ENCODE results near the gene PMP22. TPM values are rescaled to one million over a fixed set of nuclear protein-coding genes. Genes with fewer than 3 reads are reported as not detected.

PMP22 gene
- polyA plus RNA-seq, 1 donor (not counting 4 experiments of a cell fraction or from before 2014, with no cell fraction given), result 7.9 TPM

DNA sequence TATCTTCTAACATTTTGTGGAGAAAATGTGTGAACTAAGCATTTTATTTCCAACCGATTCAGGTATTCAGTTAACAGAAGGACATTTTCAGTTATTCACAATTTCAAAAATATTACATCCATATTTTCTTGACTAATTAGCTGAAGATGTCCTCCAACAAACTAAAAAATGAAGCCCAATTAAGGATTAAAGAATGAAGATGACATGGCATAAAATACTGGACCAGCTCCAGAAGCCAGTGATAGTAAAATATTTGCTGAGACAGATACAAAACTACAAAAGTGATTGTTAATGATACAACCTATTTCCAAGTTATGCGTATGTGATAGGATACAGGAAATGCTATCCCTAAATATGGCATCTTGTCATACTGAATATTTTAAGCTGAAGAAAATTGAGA, 48.6 kb downstream of the PMP22 start:
- Histone ChIP-seq H3K4me2 (ENCODE audit: control insufficient read depth, extremely low read depth, insufficient read depth, low read depth, low read length) (no peak overlapping the region), H3K79me2 (ENCODE audit: control insufficient read depth, insufficient read depth, low read length) (no peaks in the 10 kb centered on the region), H3K4me1 (ENCODE audit: control insufficient read depth, extremely low read depth, insufficient read depth, low read length) (no peaks in the 10 kb centered on the region), H3K9ac (ENCODE audit: control insufficient read depth, extremely low read depth, insufficient read depth, low read length) (no peak overlapping the region), H4K20me1 (ENCODE audit: control insufficient read depth, extremely low read depth, insufficient read depth, low read length) (no peaks in the 10 kb centered on the region), H3K9me1 (ENCODE audit: control insufficient read depth, extremely low read depth, insufficient read depth, low read length) (no peaks in the 10 kb centered on the region), H3K27me3 (ENCODE audit: control insufficient read depth, extremely low read depth, insufficient read depth, low read length) (no peaks in the 10 kb centered on the region), H3K36me3 (ENCODE audit: control insufficient read depth in 2 of 2, extremely low read depth in 1 of 2, insufficient read depth in 2 of 2, low read length in 2 of 2) (no peaks in the 10 kb centered on the region), H3K9me3 (ENCODE audit: control insufficient read depth, low read depth, low read length) (no peaks in the 10 kb centered on the region), H3K4me3 (ENCODE audit: control insufficient read depth in 2 of 3, extremely low read depth in 1 of 3, insufficient read depth in 2 of 3, low read depth in 1 of 3, low read length in 3 of 3) (no peak overlapping the region), H3K27ac (ENCODE audit: control insufficient read depth, insufficient read depth, low read length) (no peak overlapping the region), H2AFZ (ENCODE audit: control insufficient read depth, low read length) (no peak overlapping the region)
- no peak for FAIRE-seq
- dilution Hi-C loops (cut with MboI; ENCODE audit: extremely low pct_ligation_motif_present, low sequenced_read_pairs), result no loop called here
- no peak for DNase-seq (ENCODE audit: low read depth, low spot score)
- TF ChIP-seq EZH2 (IDR thresholded peaks at IDR 0.05; ENCODE audit: low read length), result no peak

DNA sequence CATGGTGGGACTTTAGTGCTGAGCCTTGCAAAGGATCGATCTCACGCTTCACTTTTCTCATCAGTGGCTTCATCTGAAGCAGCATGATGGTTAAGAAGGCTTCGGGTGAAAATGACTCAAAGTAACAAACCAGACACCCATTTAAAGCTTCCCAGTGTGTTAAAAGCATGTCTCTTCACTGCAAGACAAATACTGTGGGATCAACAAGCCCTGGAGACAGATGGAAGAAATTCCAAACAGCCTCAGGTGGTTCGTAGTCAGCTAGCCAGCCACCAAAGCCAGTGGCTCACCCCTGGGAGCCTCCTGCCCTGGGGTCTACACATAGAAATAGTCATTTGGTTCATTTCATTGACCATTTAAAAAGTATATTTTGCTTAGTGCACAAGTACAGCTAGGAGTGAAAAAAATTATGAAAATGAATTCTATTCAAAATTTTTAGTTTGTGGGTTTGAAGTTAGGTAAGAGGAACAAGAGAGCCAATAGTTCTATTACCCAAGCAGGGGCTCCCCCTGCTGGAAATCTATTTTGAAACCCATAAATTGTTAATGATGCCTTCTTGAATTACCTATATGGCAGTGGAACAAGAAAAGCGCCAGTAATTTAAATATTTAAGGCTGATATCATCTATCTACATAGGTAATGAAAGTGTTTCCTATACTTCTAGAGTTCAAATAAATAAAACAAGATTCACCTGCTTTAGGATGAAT, 51.6 kb downstream of the PMP22 start:
- no peaks in the 10 kb centered on the region for H3K4me1 ChIP-seq (ENCODE audit: control insufficient read depth, extremely low read depth, insufficient read depth, low read length)
- H3K9ac ChIP-seq (ENCODE audit: control insufficient read depth, extremely low read depth, insufficient read depth, low read length), result no peak overlapping the region
- H3K4me3 ChIP-seq (ENCODE audit: control insufficient read depth in 2 of 3, extremely low read depth in 1 of 3, insufficient read depth in 2 of 3, low read depth in 1 of 3, low read length in 3 of 3), result no peak overlapping the region
- dilution Hi-C loops (cut with MboI; ENCODE audit: extremely low pct_ligation_motif_present, low sequenced_read_pairs), result no loop called here
- no peaks in the 10 kb centered on the region for H3K9me1 ChIP-seq (ENCODE audit: control insufficient read depth, extremely low read depth, insufficient read depth, low read length)
- H3K9me3 ChIP-seq (ENCODE audit: control insufficient read depth, low read depth, low read length), result no peaks in the 10 kb centered on the region
- H2AFZ ChIP-seq (ENCODE audit: control insufficient read depth, low read length), result no peak overlapping the region
- DNase-seq (ENCODE audit: low read depth, low spot score) (no peak), FAIRE-seq (no peak)
- TF ChIP-seq, protein P1, sequence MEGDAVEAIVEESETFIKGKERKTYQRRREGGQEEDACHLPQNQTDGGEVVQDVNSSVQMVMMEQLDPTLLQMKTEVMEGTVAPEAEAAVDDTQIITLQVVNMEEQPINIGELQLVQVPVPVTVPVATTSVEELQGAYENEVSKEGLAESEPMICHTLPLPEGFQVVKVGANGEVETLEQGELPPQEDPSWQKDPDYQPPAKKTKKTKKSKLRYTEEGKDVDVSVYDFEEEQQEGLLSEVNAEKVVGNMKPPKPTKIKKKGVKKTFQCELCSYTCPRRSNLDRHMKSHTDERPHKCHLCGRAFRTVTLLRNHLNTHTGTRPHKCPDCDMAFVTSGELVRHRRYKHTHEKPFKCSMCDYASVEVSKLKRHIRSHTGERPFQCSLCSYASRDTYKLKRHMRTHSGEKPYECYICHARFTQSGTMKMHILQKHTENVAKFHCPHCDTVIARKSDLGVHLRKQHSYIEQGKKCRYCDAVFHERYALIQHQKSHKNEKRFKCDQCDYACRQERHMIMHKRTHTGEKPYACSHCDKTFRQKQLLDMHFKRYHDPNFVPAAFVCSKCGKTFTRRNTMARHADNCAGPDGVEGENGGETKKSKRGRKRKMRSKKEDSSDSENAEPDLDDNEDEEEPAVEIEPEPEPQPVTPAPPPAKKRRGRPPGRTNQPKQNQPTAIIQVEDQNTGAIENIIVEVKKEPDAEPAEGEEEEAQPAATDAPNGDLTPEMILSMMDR (optimal IDR thresholded peaks at IDR 0.05 in 1 of 3, IDR thresholded peaks at IDR 0.05 in 1 of 3, conservative IDR thresholded peaks at IDR 0.05 in 1 of 3; ENCODE audit: extremely low read depth in 1 of 3, insufficient read depth in 2 of 3, low read length in 3 of 3), result peak in 2 of 3 experiments; percentile 14 to 51
- TF ChIP-seq EZH2 (IDR thresholded peaks at IDR 0.05; ENCODE audit: low read length), result no peak
- no peaks in the 10 kb centered on the region for H3K36me3 ChIP-seq (ENCODE audit: control insufficient read depth in 2 of 2, extremely low read depth in 1 of 2, insufficient read depth in 2 of 2, low read length in 2 of 2)
- H3K27ac ChIP-seq (ENCODE audit: control insufficient read depth, insufficient read depth, low read length), result no peak overlapping the region
- no peak overlapping the region for H3K4me2 ChIP-seq (ENCODE audit: control insufficient read depth, extremely low read depth, insufficient read depth, low read depth, low read length)
- H3K79me2 ChIP-seq (ENCODE audit: control insufficient read depth, insufficient read depth, low read length), result no peaks in the 10 kb centered on the region
- H4K20me1 ChIP-seq (ENCODE audit: control insufficient read depth, extremely low read depth, insufficient read depth, low read length), result no peaks in the 10 kb centered on the region
- H3K27me3 ChIP-seq (ENCODE audit: control insufficient read depth, extremely low read depth, insufficient read depth, low read length), result no peaks in the 10 kb centered on the region

DNA sequence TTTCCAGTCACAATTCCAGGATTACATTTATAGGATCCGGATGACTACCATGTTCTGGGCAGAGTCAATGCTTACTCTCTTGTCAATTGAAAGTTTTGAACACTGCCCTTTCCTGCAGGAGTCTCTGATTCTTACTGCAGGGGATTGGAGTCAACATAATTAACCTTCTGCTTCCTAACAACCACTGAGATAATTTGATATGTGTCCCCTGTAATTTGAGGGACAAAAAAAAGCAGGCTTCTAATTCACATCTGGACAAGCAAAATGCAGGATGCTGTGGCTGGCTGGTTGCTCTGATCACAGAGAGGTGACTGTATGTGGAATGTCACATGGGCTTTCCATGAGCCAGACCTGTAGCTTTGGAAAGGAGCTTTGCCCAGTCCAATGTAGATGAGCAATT, 54.9 kb downstream of the PMP22 start:
- no peak for FAIRE-seq
- no peaks in the 10 kb centered on the region for H3K79me2 ChIP-seq (ENCODE audit: control insufficient read depth, insufficient read depth, low read length)
- H3K4me3 ChIP-seq (ENCODE audit: control insufficient read depth in 2 of 3, extremely low read depth in 1 of 3, insufficient read depth in 2 of 3, low read depth in 1 of 3, low read length in 3 of 3), result no peak overlapping the region

More for the DNA sequence above, 54.9 kb downstream of the PMP22 start:
- Histone ChIP-seq H4K20me1 (ENCODE audit: control insufficient read depth, extremely low read depth, insufficient read depth, low read length) (no peaks in the 10 kb centered on the region), H3K9ac (ENCODE audit: control insufficient read depth, extremely low read depth, insufficient read depth, low read length) (no peak overlapping the region), H3K36me3 (ENCODE audit: control insufficient read depth in 2 of 2, extremely low read depth in 1 of 2, insufficient read depth in 2 of 2, low read length in 2 of 2) (no peaks in the 10 kb centered on the region), H3K27me3 (ENCODE audit: control insufficient read depth, extremely low read depth, insufficient read depth, low read length) (no peaks in the 10 kb centered on the region), H3K27ac (ENCODE audit: control insufficient read depth, insufficient read depth, low read length) (no peak overlapping the region), H2AFZ (ENCODE audit: control insufficient read depth, low read length) (no peak overlapping the region), H3K4me1 (ENCODE audit: control insufficient read depth, extremely low read depth, insufficient read depth, low read length) (no peaks in the 10 kb centered on the region), H3K9me1 (ENCODE audit: control insufficient read depth, extremely low read depth, insufficient read depth, low read length) (no peaks in the 10 kb centered on the region), H3K9me3 (ENCODE audit: control insufficient read depth, low read depth, low read length) (no peaks in the 10 kb centered on the region), H3K4me2 (ENCODE audit: control insufficient read depth, extremely low read depth, insufficient read depth, low read depth, low read length) (no peak overlapping the region)
- dilution Hi-C loops (cut with MboI; ENCODE audit: extremely low pct_ligation_motif_present, low sequenced_read_pairs), result no loop called here
- TF ChIP-seq EZH2 (IDR thresholded peaks at IDR 0.05; ENCODE audit: low read length), result no peak
- TF ChIP-seq, protein P1 (optimal IDR thresholded peaks at IDR 0.05 in 1 of 3, IDR thresholded peaks at IDR 0.05 in 1 of 3, conservative IDR thresholded peaks at IDR 0.05 in 1 of 3; ENCODE audit: extremely low read depth in 1 of 3, insufficient read depth in 2 of 3, low read length in 3 of 3), result no peak
- no peak for DNase-seq (ENCODE audit: low read depth, low spot score)
